GM12801 (cell line): ENCODE results near the gene SCPEP1.

Source experiments
- TF ChIP-seq, protein P1 (sequence below): IDR thresholded peaks from one replicate; pipeline ENCODE4 v1.5.1; 2011; ENCODE audit warnings: control low read depth; ENCODE audit not compliant: insufficient read length; ENCODE audit errors: extremely low read depth

Gene SCPEP1

GRCh38 chr17:56935461-56935860 is 42.5 kb upstream of the SCPEP1 start:
- TF ChIP-seq, protein P1, sequence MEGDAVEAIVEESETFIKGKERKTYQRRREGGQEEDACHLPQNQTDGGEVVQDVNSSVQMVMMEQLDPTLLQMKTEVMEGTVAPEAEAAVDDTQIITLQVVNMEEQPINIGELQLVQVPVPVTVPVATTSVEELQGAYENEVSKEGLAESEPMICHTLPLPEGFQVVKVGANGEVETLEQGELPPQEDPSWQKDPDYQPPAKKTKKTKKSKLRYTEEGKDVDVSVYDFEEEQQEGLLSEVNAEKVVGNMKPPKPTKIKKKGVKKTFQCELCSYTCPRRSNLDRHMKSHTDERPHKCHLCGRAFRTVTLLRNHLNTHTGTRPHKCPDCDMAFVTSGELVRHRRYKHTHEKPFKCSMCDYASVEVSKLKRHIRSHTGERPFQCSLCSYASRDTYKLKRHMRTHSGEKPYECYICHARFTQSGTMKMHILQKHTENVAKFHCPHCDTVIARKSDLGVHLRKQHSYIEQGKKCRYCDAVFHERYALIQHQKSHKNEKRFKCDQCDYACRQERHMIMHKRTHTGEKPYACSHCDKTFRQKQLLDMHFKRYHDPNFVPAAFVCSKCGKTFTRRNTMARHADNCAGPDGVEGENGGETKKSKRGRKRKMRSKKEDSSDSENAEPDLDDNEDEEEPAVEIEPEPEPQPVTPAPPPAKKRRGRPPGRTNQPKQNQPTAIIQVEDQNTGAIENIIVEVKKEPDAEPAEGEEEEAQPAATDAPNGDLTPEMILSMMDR, result no peak

DNA sequence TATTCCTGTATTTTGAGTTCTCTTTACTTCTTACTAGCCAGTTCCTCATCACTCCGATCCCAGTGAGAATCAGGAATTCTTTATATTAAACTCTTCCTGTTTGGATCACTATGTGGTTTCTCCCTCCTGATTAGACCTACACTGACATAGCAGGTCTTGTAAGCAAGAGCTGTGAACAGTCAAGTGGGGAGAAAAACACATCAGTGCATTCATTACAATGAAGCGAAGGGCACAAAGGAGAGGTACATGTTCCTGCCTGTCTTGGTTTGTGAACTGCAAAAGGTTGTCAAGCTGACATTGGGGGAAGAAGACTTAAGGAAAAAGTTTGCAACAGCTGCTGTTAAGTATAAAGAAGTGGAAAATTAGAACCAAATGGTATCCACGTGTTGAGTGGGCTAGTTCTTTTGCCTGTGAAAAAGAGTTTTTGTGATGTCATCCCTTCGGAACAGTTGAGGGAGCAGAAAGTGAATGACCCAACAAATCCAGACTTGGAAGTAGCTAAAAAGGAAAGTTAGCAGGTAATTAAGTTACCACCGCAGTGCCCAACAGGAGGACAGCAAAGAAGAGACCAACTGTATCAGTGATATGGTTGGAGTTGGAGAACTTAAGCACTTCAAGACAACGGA is 41.1 kb upstream of the SCPEP1 start:
- TF ChIP-seq, protein P1, result no peak

DNA sequence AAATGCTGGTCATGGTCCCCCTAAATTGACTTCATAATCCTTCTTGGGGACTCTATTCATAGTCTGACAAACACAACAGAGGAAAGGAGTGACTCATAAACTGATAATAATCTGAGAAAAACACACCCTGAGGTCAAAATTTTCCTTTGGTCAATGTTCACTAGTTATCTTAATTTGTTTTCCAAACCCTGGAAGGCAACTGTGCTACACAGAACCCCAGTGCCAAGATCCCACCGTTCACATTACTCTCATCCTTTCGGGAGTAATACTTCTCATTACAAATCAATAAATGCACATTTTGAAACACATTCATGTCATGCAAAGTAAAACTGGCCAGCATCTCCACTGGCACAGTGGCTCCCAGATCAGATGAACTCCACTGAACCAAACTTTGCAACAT is 40.2 kb upstream of the SCPEP1 start:
- TF ChIP-seq, protein P1, result no peak

- TF ChIP-seq, protein P1, result no peak
These were observed 38.0 kb upstream of the SCPEP1 start for GRCh38 chr17:56939869-56940484.

GRCh38 chr17:56943505-56944125 is 34.3 kb upstream of the SCPEP1 start:
- TF ChIP-seq, protein P1, result no peak

GRCh38 chr17:56945938-56946505 is 31.9 kb upstream of the SCPEP1 start:
- TF ChIP-seq, protein P1, result no peak

DNA sequence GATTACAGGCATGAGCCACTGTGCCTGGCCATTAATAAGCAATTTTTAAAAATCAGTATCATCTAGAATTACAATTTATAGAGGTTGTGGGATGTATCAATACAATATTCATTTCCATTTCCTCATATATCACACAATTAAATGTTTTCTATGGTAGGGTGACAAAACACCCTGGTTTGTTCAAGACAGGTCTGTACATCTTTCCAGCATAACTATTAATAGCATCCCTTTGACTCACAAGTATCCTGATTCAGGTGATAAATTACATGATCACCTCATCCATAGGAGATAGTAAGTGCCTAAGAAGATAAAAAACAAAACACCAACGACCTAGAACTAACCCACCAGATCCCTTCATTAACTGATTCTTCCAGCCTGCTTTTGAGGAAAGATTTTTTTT is 30.2 kb upstream of the SCPEP1 start:
- TF ChIP-seq, protein P1, result no peak
